DND-41 (cell line): ENCODE data around the gene CASKIN2.

Experiments used
- ATAC-seq: fragments of 200-7000 bp; cut with Tn5 transposase; 3 replicates; pipeline ENCODE4 v1.9.1; 2021; ENCODE audit warnings: low read depth; ENCODE audit not compliant: insufficient read depth
- DNase-seq: peaks from one replicate; pipeline ENCODE4 v3.0.0-alpha.2; 2020
- H2AFZ ChIP-seq: 2 replicates; pipeline ENCODE4 v1.6.0; 2012; ENCODE audit warnings: low read depth, low read length
- H3K27ac ChIP-seq: 2 replicates; pipeline ENCODE4 v1.5.1; 2012; ENCODE audit warnings: low read length, inconsistent platforms
- H3K27me3 ChIP-seq: fragments of 200-600 bp; sonication (generic); 2 replicates; pipeline ENCODE4 v1.6.0; 2012; ENCODE audit warnings: low read length, mild to moderate bottlenecking, inconsistent platforms; ENCODE audit not compliant: insufficient read depth, poor library complexity
- H3K36me3 ChIP-seq: 2 replicates; pipeline ENCODE4 v1.5.1; 2012; ENCODE audit warnings: low read length, inconsistent platforms; ENCODE audit not compliant: insufficient read depth
- H3K4me1 ChIP-seq: 2 replicates; pipeline ENCODE4 v1.5.1; 2012; ENCODE audit warnings: mild to moderate bottlenecking, low read length; ENCODE audit not compliant: insufficient read depth
- H3K4me2 ChIP-seq: 2 replicates; pipeline ENCODE4 v1.6.0; 2012; ENCODE audit warnings: mild to moderate bottlenecking, moderate library complexity, low read length, inconsistent platforms; ENCODE audit not compliant: insufficient read depth
- H3K4me3 ChIP-seq, 2 experiments: fragments of 200-600 bp in 1 of 2; shearing (Covaris generic) in 1 of 2; 2 replicates each; pipeline ENCODE4 v1.5.1; 2012 to 2016; ENCODE audit warnings: inconsistent platforms in 2 of 2, low read length in 2 of 2, mild to moderate bottlenecking in 2 of 2, low read depth in 1 of 2, moderate library complexity in 1 of 2
- H3K79me2 ChIP-seq: 2 replicates; pipeline ENCODE4 v1.6.0; 2012; ENCODE audit warnings: low read length, inconsistent platforms; ENCODE audit not compliant: insufficient read depth
- H3K9ac ChIP-seq: 2 replicates; pipeline ENCODE4 v1.6.0; 2012; ENCODE audit warnings: low read depth, mild to moderate bottlenecking, inconsistent platforms, low read length, moderate library complexity
- H3K9me3 ChIP-seq: 2 replicates; pipeline ENCODE4 v1.5.1; 2012; ENCODE audit warnings: low read length, moderate library complexity, mild to moderate bottlenecking, inconsistent platforms; ENCODE audit not compliant: insufficient read depth, severe bottlenecking
- H4K20me1 ChIP-seq: 2 replicates; pipeline ENCODE4 v1.6.0; 2012; ENCODE audit warnings: low read length; ENCODE audit not compliant: insufficient read depth
- CTCF ChIP-seq: IDR thresholded peaks from 2 replicates; pipeline ENCODE4 v1.5.1; 2012; ENCODE audit warnings: borderline replicate concordance, low read length, moderate library complexity, mild to moderate bottlenecking; ENCODE audit not compliant: poor library complexity, severe bottlenecking; ENCODE audit errors: extremely low read depth
- EZH2 ChIP-seq: IDR thresholded peaks from 3 replicates; pipeline ENCODE4 v1.6.1; 2012; ENCODE audit warnings: borderline replicate concordance, low read depth, mild to moderate bottlenecking, moderate library complexity, low read length, inconsistent platforms; ENCODE audit not compliant: severe bottlenecking

The CASKIN2 gene

GRCh38 chr17:75507733-75508719 lies 7.3 kb downstream of the CASKIN2 start:
- H3K79me2 ChIP-seq: 0 out of 2 replicates have a peak, but pooled peaks cover 7% of the 10 kb centered on the region

DNA sequence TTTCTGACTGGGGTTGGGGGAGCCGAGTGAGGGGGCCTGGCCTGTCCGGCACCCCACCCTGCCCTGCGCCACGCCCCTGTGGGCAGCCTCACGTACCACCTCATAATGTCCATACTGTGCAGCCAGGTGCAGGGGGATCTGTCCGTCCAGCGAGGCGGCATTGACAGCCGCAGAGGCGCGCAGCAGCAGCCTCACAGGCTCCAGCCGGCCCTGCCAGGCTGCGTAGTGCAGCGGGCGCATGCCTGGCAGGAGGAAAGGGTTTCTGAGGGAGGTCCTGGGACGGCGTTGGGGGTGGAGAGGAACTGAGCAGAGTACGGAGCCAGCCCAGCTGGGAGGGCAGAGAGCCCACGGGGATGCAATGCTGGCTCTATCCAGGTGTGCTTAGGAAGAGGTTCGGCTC lies 8.4 kb downstream of the CASKIN2 start:
- Histone ChIP-seq H3K9ac (no peak overlapping the region), H3K9me3 (no peaks in the 10 kb centered on the region), H3K27ac (no peak overlapping the region), H4K20me1 (peaks cover 31% of the 10 kb centered on the region), H3K79me2 (0 out of 2 replicates have a peak, but pooled peaks cover 3% of the 10 kb centered on the region), H3K27me3 (no peaks in the 10 kb centered on the region), H3K4me3 (no peak overlapping the region), H3K36me3 (peaks cover 63% of the 10 kb centered on the region), H3K4me2 (no peak overlapping the region), H2AFZ (no peak overlapping the region), H3K4me1 (peaks cover 7% of the 10 kb centered on the region)
- TF ChIP-seq EZH2: no peak
- no peak for TF ChIP-seq CTCF
- ATAC-seq: no peak
- no peak for DNase-seq

More at GRCh38 chr17:75507733-75508719, 7.3 kb downstream of the CASKIN2 start:
- Histone ChIP-seq H4K20me1 (peaks cover 32% of the 10 kb centered on the region), H3K4me1 (peaks cover 14% of the 10 kb centered on the region), H3K27me3 (no peaks in the 10 kb centered on the region), H3K4me2 (no peak overlapping the region), H3K4me3 (no peak overlapping the region), H3K9ac (no peak overlapping the region), H2AFZ (no peak overlapping the region), H3K36me3 (peaks cover 65% of the 10 kb centered on the region), H3K27ac (no peak overlapping the region), H3K9me3 (no peaks in the 10 kb centered on the region)
- TF ChIP-seq EZH2 (no peak), CTCF (no peak)
- no peak for ATAC-seq
- no peak for DNase-seq

- ATAC-seq (no peak), DNase-seq (no peak)
- Histone ChIP-seq H3K27ac (no peak overlapping the region), H3K4me2 (no peak overlapping the region), H3K9me3 (no peaks in the 10 kb centered on the region), H3K27me3 (no peaks in the 10 kb centered on the region), H3K9ac (no peak overlapping the region), H3K79me2 (0 out of 2 replicates have a peak, but pooled peaks cover 2% of the 10 kb centered on the region), H2AFZ (no peak overlapping the region), H4K20me1 (peaks cover 27% of the 10 kb centered on the region), H3K4me3 (no peak overlapping the region), H3K36me3 (peaks cover 62% of the 10 kb centered on the region), H3K4me1 (peaks cover 2% of the 10 kb centered on the region; the same call in 1 of the 2 replicates)
- TF ChIP-seq EZH2 (no peak), CTCF (no peak)
Observed at GRCh38 chr17:75506134-75506533, 9.2 kb downstream of the CASKIN2 start.
